Adrenal gland (tissue), 5 donors: Measurements from ENCODE around the gene IFIT1.

Source experiments
- CTCF ChIP-seq, 6 experiments: fragments of 450-650 bp in 4 of 6; fragments of 200-600 bp in 2 of 6; sonication (generic) in 1 of 6; IDR thresholded peaks; 1 replicate in 5 of 6; 2 replicates in 1 of 6; pipeline versions ENCODE4 v1.5.1 to v1.8.0; 2016 to 2021; ENCODE audit warnings: antibody characterized with exemption in 6 of 6, mild to moderate bottlenecking in 2 of 6, moderate library complexity in 1 of 6
- POLR2A ChIP-seq, 2 donors: fragments of 450-650 bp; IDR thresholded peaks; one replicate each; pipeline ENCODE4 v1.6.1; 2017; ENCODE audit warnings: antibody characterized with exemption in 2 of 2, mild to moderate bottlenecking in 2 of 2, moderate library complexity in 1 of 2
- donor health status: DM: no; HTN: no; CAD: no.

- TF ChIP-seq CTCF (IDR thresholded peaks at IDR 0.05) (no peak), POLR2A (IDR thresholded peaks at IDR 0.05) (no peak)
Measured at GRCh38 chr10:89357096-89357495, 35.3 kb upstream of the IFIT1 start.
